ENCODE results near the gene GULP1. TPM values are rescaled to one million over a fixed set of nuclear protein-coding genes. Genes with fewer than 3 reads are reported as not detected.

The GULP1 gene
- polyA plus RNA-seq, 1 donor (not counting 4 experiments of a cell fraction or from before 2014, with no cell fraction given): 11.7 TPM

GRCh38 chr2:188414869-188415753 lies 123.4 kb downstream of the GULP1 start:
- dilution Hi-C loops (cut with MboI; ENCODE audit: extremely low pct_ligation_motif_present, low sequenced_read_pairs): no loop called here
- H3K27me3 ChIP-seq (ENCODE audit: control insufficient read depth, extremely low read depth, insufficient read depth, low read length): no peaks in the 10 kb centered on the region

GRCh38 chr2:188415754-188416083 lies 124.0 kb downstream of the GULP1 start:
- Histone ChIP-seq H3K36me3 (ENCODE audit: control insufficient read depth in 2 of 2, extremely low read depth in 1 of 2, insufficient read depth in 2 of 2, low read length in 2 of 2) (no peaks in the 10 kb centered on the region), H3K9me1 (ENCODE audit: control insufficient read depth, extremely low read depth, insufficient read depth, low read length) (no peaks in the 10 kb centered on the region), H3K27ac (ENCODE audit: control insufficient read depth, insufficient read depth, low read length) (no peak overlapping the region), H3K4me2 (ENCODE audit: control insufficient read depth, extremely low read depth, insufficient read depth, low read depth, low read length) (no peak overlapping the region), H3K27me3 (ENCODE audit: control insufficient read depth, extremely low read depth, insufficient read depth, low read length) (no peaks in the 10 kb centered on the region), H3K4me1 (ENCODE audit: control insufficient read depth, extremely low read depth, insufficient read depth, low read length) (no peaks in the 10 kb centered on the region), H3K9me3 (ENCODE audit: control insufficient read depth, low read depth, low read length) (no peaks in the 10 kb centered on the region), H3K79me2 (ENCODE audit: control insufficient read depth, insufficient read depth, low read length) (no peaks in the 10 kb centered on the region), H2AFZ (ENCODE audit: control insufficient read depth, low read length) (no peak overlapping the region), H3K9ac (ENCODE audit: control insufficient read depth, extremely low read depth, insufficient read depth, low read length) (no peak overlapping the region), H3K4me3 (ENCODE audit: control insufficient read depth in 2 of 3, extremely low read depth in 1 of 3, insufficient read depth in 2 of 3, low read depth in 1 of 3, low read length in 3 of 3) (no peak overlapping the region), H4K20me1 (ENCODE audit: control insufficient read depth, extremely low read depth, insufficient read depth, low read length) (no peaks in the 10 kb centered on the region)
- dilution Hi-C loops (cut with MboI; ENCODE audit: extremely low pct_ligation_motif_present, low sequenced_read_pairs): no loop called here
- DNase-seq (ENCODE audit: low read depth, low spot score) (no peak), FAIRE-seq (no peak)
- TF ChIP-seq CTCF (optimal IDR thresholded peaks at IDR 0.05 in 1 of 3, IDR thresholded peaks at IDR 0.05 in 1 of 3, conservative IDR thresholded peaks at IDR 0.05 in 1 of 3; ENCODE audit: extremely low read depth in 1 of 3, insufficient read depth in 2 of 3, low read length in 3 of 3) (no peak), EZH2 (IDR thresholded peaks at IDR 0.05; ENCODE audit: low read length) (no peak)

More at GRCh38 chr2:188414869-188415753, 123.4 kb downstream of the GULP1 start:
- H3K79me2 ChIP-seq (ENCODE audit: control insufficient read depth, insufficient read depth, low read length): no peaks in the 10 kb centered on the region
- H3K4me2 ChIP-seq (ENCODE audit: control insufficient read depth, extremely low read depth, insufficient read depth, low read depth, low read length): no peak overlapping the region
- H3K4me3 ChIP-seq (ENCODE audit: control insufficient read depth in 2 of 3, extremely low read depth in 1 of 3, insufficient read depth in 2 of 3, low read depth in 1 of 3, low read length in 3 of 3): no peak overlapping the region
- TF ChIP-seq EZH2 (IDR thresholded peaks at IDR 0.05; ENCODE audit: low read length) (no peak), CTCF (optimal IDR thresholded peaks at IDR 0.05 in 1 of 3, IDR thresholded peaks at IDR 0.05 in 1 of 3, conservative IDR thresholded peaks at IDR 0.05 in 1 of 3; ENCODE audit: extremely low read depth in 1 of 3, insufficient read depth in 2 of 3, low read length in 3 of 3) (no peak)
- H3K4me1 ChIP-seq (ENCODE audit: control insufficient read depth, extremely low read depth, insufficient read depth, low read length): no peaks in the 10 kb centered on the region
- no peaks in the 10 kb centered on the region for H4K20me1 ChIP-seq (ENCODE audit: control insufficient read depth, extremely low read depth, insufficient read depth, low read length)
- H3K36me3 ChIP-seq (ENCODE audit: control insufficient read depth in 2 of 2, extremely low read depth in 1 of 2, insufficient read depth in 2 of 2, low read length in 2 of 2): no peaks in the 10 kb centered on the region
- DNase-seq (ENCODE audit: low read depth, low spot score) (no peak), FAIRE-seq (no peak)
- no peak overlapping the region for H3K9ac ChIP-seq (ENCODE audit: control insufficient read depth, extremely low read depth, insufficient read depth, low read length)
- no peaks in the 10 kb centered on the region for H3K9me3 ChIP-seq (ENCODE audit: control insufficient read depth, low read depth, low read length)
- no peaks in the 10 kb centered on the region for H3K9me1 ChIP-seq (ENCODE audit: control insufficient read depth, extremely low read depth, insufficient read depth, low read length)
- no peak overlapping the region for H2AFZ ChIP-seq (ENCODE audit: control insufficient read depth, low read length)
- H3K27ac ChIP-seq (ENCODE audit: control insufficient read depth, insufficient read depth, low read length): no peak overlapping the region
